ENCODE results near the gene PTPRE. TPM values are rescaled to one million over a fixed set of nuclear protein-coding genes. Genes with fewer than 3 reads are reported as not detected.
"Not testable (repeated sequence)": the region's sequence is repeated elsewhere in the genome, so short reads cannot be mapped to it uniquely, and the experiment has no call there.

The PTPRE gene
- total RNA-seq, 6 donors from 2014 or later: 49.9 to 89.2 (median 64.2) TPM

DNA sequence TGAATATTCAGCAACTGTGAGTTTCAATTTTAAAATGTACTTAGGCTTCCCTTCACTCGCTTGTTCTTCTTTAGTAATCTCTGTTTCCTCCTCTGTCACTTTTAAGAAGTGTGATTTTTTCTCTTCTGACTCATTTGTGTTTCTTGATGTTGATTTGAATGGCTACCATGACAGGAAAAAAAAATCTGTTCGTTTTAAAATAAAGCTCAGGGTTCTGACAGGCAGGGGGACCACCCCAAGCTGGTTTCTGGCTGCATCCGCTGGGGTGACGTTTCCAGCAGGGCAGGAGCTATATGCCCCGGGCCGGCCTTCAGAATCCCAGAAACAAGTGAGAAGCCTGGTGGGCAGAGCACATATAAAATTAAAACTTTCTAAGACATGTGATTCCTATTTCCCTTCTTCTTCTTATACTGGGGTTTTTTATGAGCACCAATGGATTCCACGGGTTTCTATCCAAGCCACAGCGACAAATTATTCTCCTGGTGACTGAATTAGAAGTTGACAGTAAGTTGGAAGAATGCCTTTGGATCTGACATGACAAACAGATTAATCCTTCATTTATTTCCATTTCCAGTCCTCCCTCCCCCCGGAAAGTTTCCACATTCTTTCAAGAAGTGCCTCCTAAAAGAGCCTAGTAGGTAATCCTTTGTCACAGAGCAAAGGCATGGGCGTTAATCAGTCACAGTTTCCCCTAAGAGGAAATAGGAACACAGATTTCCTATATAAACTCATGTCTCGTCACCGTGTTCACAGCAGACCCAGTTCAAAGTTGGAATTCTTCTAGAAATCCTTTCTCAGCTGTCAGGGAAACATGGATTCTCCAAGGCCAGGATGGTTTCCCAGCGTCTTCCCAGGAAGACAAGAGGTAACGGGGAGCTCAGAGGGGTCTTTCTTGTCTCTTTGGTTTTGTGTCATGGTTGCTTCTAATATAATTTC is 79.9 kb downstream of the PTPRE start:
- Histone ChIP-seq H3K27me3 (no peaks in the 10 kb centered on the region), H3K36me3 (no peaks in the 10 kb centered on the region), H3K9me3 (no peaks in the 10 kb centered on the region), H3K27ac (peak overlapping the region; percentile 23 to 67 (median 48)), H3K4me3 (no peak overlapping the region), H3K4me1 (peaks cover 34 to 49% (median 38%) of the 10 kb centered on the region in 4 donors)
- 67 to 75% methylated on average over 14 of the region's 14 CpGs for WGBS, 2 donors
- DNase-seq: no peak
- no peak for TF ChIP-seq EP300 (IDR thresholded peaks at IDR 0.05)
- TF ChIP-seq POLR2A (IDR thresholded peaks at IDR 0.05): no peak
- no peak for TF ChIP-seq POLR2AphosphoS5 (IDR thresholded peaks at IDR 0.05)
- TF ChIP-seq, protein P1, sequence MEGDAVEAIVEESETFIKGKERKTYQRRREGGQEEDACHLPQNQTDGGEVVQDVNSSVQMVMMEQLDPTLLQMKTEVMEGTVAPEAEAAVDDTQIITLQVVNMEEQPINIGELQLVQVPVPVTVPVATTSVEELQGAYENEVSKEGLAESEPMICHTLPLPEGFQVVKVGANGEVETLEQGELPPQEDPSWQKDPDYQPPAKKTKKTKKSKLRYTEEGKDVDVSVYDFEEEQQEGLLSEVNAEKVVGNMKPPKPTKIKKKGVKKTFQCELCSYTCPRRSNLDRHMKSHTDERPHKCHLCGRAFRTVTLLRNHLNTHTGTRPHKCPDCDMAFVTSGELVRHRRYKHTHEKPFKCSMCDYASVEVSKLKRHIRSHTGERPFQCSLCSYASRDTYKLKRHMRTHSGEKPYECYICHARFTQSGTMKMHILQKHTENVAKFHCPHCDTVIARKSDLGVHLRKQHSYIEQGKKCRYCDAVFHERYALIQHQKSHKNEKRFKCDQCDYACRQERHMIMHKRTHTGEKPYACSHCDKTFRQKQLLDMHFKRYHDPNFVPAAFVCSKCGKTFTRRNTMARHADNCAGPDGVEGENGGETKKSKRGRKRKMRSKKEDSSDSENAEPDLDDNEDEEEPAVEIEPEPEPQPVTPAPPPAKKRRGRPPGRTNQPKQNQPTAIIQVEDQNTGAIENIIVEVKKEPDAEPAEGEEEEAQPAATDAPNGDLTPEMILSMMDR (IDR thresholded peaks at IDR 0.05): no peak
- no peak for ATAC-seq (ENCODE audit: low FRiP score in 2 of 2)

- WGBS, 2 donors: 70 to 75% methylated on average over 14 of the region's 14 CpGs
- Histone ChIP-seq H3K4me3 (no peak overlapping the region), H3K27ac (peak overlapping the region; percentile 23 to 67 (median 48)), H3K27me3 (no peaks in the 10 kb centered on the region), H3K36me3 (no peaks in the 10 kb centered on the region), H3K9me3 (no peaks in the 10 kb centered on the region), H3K4me1 (peaks cover 37 to 58% (median 46%) of the 10 kb centered on the region in 4 donors)
- TF ChIP-seq POLR2AphosphoS5 (IDR thresholded peaks at IDR 0.05) (no peak), POLR2A (IDR thresholded peaks at IDR 0.05) (no peak), EP300 (IDR thresholded peaks at IDR 0.05) (no peak)
- TF ChIP-seq, protein P1 (IDR thresholded peaks at IDR 0.05): no peak
- no peak for DNase-seq
- no peak for ATAC-seq (ENCODE audit: low FRiP score in 2 of 2)
These were observed 80.8 kb downstream of the PTPRE start for GRCh38 chr10:127987467-127988380.

- no peak for TF ChIP-seq EP300 (IDR thresholded peaks at IDR 0.05)
- no peak for TF ChIP-seq POLR2AphosphoS5 (IDR thresholded peaks at IDR 0.05)
- no peak for TF ChIP-seq POLR2A (IDR thresholded peaks at IDR 0.05)
- TF ChIP-seq, protein P1 (IDR thresholded peaks at IDR 0.05): no peak
- WGBS, 2 donors: 9 to 13% methylated on average over 8 of the region's 8 CpGs
- no peak for DNase-seq
- Histone ChIP-seq H3K27me3 (no peaks in the 10 kb centered on the region), H3K4me1 (peaks cover 30 to 50% (median 46%) of the 10 kb centered on the region in 4 donors), H3K36me3 (no peaks in the 10 kb centered on the region), H3K9me3 (no peaks in the 10 kb centered on the region), H3K27ac (peak overlapping the region in 3 of 4 donors; percentile 8 to 68 (median 66)), H3K4me3 (no peak overlapping the region)
- ATAC-seq (ENCODE audit: low FRiP score in 2 of 2): no peak
These were observed 82.6 kb downstream of the PTPRE start for GRCh38 chr10:127989481-127990012.

DNA sequence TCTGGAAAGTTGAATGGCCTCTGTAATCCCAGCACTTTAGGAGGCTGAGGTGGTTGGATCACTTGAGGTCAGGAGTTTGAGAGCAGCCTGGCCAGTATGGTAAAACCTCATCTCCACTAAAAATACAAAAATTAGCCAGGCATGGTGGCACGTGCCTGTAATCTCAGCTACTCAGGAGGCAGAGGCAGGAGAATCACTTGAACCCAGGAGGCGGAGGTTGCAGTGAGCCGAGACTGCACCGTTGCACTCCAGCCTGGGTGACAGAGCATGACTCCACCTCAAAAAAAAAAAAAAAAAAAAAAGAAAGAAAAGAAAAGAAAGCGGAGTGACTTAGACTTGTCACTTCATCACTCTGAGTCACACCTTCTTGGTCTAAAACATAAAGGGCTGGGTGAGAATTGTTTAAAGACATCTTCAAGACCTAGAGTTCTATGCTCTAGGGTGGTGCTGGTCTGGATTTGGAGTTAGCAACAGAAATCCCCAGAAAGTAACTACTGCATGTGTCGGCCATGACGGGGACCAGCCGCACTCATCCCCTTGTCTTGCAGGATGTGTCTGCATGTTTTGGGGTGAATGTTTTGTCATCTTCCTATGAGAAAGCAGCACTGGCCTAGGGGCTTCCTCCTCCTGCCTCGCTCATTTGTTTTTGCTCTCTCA is 83.4 kb downstream of the PTPRE start:
- H3K27me3 ChIP-seq; H3K4me3 ChIP-seq; ATAC-seq (ENCODE audit: low FRiP score in 2 of 2); H3K9me3 ChIP-seq; H3K36me3 ChIP-seq; DNase-seq: not testable (repeated sequence)
- Histone ChIP-seq H3K4me1 (peaks cover 30 to 50% (median 46%) of the 10 kb centered on the region in 4 donors), H3K27ac (peak overlapping the region; percentile 66 to 74 (median 71))
- 57 to 64% methylated on average over 9 of the region's 9 CpGs for WGBS, 2 donors

Data from upper lobe of left lung (tissue), 6 donors.